ENCODE measurements around the gene MORF4L2. TPM values are rescaled to one million over a fixed set of nuclear protein-coding genes. Genes with fewer than 3 reads are reported as not detected.

The MORF4L2 gene
- polyA plus RNA-seq, 4 donors = 303 to 367 (median 342) TPM

GRCh38 chrX:103637604-103638338, 48.7 kb downstream of the MORF4L2 start:
- no peak for DNase-seq (ENCODE audit: low read depth in 4 of 4, low spot score in 3 of 4)

- no peak for DNase-seq (ENCODE audit: low read depth in 4 of 4, low spot score in 3 of 4)
Observed at GRCh38 chrX:103635436-103635835, 51.1 kb downstream of the MORF4L2 start.

- DNase-seq (ENCODE audit: low read depth in 4 of 4, low spot score in 3 of 4) = no peak
Observed at GRCh38 chrX:103631145-103631544, 55.4 kb downstream of the MORF4L2 start.

- no peak for DNase-seq (ENCODE audit: low read depth in 4 of 4, low spot score in 3 of 4)
Observed at GRCh38 chrX:103630171-103630511, 56.4 kb downstream of the MORF4L2 start.

- peak in 3 of 4 donors; percentile 60 to 65 (median 60) for DNase-seq (ENCODE audit: low read depth in 4 of 4, low spot score in 3 of 4)
Observed at GRCh38 chrX:103629318-103630170, 57.0 kb downstream of the MORF4L2 start.

GRCh38 chrX:103628386-103629317, 57.8 kb downstream of the MORF4L2 start, which contains the start of gene TCEAL1:
Gene TCEAL1 (plus strand): TSS chrX:103628975. CDS start chrX:103629917, 942 bp downstream.
- DNase-seq (ENCODE audit: low read depth in 4 of 4, low spot score in 3 of 4) = peak in 2 of 4 donors; percentile 27 to 50

GRCh38 chrX:103626855-103627254, 59.6 kb downstream of the MORF4L2 start:
- DNase-seq (ENCODE audit: low read depth in 4 of 4, low spot score in 3 of 4) = no peak

Other genes with a start within 250 kb of the MORF4L2 start
- 1 to 10 TPM; 2.1 to 4.1 (median 2.6) TPM for gene RAB40A, start 167.2 kb downstream of the MORF4L2 start, polyA plus RNA-seq (ENCODE audit: insufficient read length in 4 of 4)
- 100 to 1,000 TPM; 147 to 193 (median 160) TPM for gene TCEAL4, start 101.2 kb downstream of the MORF4L2 start, polyA plus RNA-seq (ENCODE audit: insufficient read length in 4 of 4)
- 10 to 100 TPM; 28.9 to 36.3 (median 32.0) TPM for gene TCEAL3, start 78.7 kb downstream of the MORF4L2 start, polyA plus RNA-seq (ENCODE audit: insufficient read length in 4 of 4)
- 10 to 100 TPM; 26.6 to 35.9 (median 31.5) TPM for gene TCEAL1, start 57.7 kb downstream of the MORF4L2 start, polyA plus RNA-seq (ENCODE audit: insufficient read length in 4 of 4)
- gene TMEM31, start 24.2 kb upstream of the MORF4L2 start, polyA plus RNA-seq (ENCODE audit: insufficient read length in 4 of 4) = 1 to 10 TPM in 3 of 4 donors, under 1 TPM in 1; 0.99 to 1.7 (median 1.3) TPM
- 10 to 100 TPM in 3 of 4 donors, 1 to 10 TPM in 1; 5.1 to 77.9 (median 15.6) TPM for gene PLP1, start 90.1 kb upstream of the MORF4L2 start, polyA plus RNA-seq (ENCODE audit: insufficient read length in 4 of 4)
- 1 to 10 TPM; 2.7 to 4.1 (median 3.2) TPM for gene RAB9B, start 145.6 kb upstream of the MORF4L2 start, polyA plus RNA-seq (ENCODE audit: insufficient read length in 4 of 4)